Effector CD4-positive, alpha-beta T cell (primary cell): ENCODE measurements around the gene HES3. TPM values are rescaled to one million over a fixed set of nuclear protein-coding genes. Genes with fewer than 3 reads are reported as not detected.
"Not testable (repeated sequence)": the region's sequence is repeated elsewhere in the genome, so short reads cannot be mapped to it uniquely, and the experiment has no call there.

Source experiments
- DNase-seq: peaks from one replicate; pipeline ENCODE4 v3.0.0-alpha.2; 2020
- total RNA-seq: gene quantifications from one replicate; lab custom pipeline; 2026; lab: John Stamatoyannopoulos, UW

The HES3 gene
- not detected for total RNA-seq

DNA sequence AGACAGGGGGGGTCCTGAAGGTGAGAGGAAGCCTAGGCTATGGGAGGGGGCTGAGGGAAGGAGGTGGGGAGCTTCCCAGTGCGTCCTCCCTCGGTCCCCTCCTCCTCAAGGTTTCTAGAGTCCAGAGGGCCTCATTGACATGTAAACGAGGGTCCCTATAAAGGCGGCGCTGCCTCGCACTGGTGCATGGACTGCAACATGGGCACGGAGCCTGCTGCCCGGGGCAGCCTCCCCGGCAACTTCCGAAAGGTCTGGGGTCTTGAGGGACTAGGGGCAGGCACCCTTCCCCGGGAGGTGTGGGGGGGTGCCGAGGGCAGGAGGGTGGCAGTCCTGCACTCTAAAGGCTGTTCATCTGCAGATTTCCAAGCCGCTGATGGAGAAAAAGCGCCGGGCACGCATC, at the start of gene HES3:
TSS of gene HES3 (plus strand) at position 187 of the 400 bp plus-strand sequence. CDS start at position 374, 187 bp downstream.
- DNase-seq, result no peak

DNA sequence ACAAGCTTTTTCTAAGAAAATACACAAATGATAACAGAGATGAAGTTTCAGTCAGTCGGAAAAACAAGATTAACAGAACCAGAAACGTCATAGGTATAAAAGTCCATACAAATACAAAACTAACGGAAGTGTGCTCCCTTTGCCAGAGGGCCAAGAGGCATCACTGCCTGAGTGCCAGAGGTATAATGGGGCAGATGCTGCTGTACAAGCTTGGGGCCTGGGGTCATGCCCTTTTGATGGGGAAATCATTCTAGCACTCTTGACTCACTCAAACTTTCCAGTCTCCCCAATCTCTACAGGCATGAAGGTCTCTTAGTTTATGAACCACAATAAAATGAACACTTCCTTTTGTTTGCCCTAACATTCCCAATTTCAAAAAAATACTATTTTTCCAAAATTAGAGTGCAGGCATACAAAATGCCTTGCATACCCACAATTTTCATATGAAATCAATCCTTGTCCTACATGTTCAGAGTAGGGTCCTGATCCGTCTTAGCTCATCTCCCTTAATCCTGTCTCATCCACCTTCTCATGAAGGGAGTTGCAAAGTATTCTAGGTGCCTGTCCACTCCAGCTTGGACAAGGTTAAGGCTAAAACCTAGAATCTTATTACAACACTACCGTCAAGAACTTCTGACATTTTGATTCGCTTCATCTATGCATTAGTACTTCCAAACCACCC, 46.1 kb upstream of the HES3 start:
- no peak for DNase-seq

GRCh38 chr1:6198646-6199297, 45.2 kb upstream of the HES3 start:
- DNase-seq, result no peak

DNA sequence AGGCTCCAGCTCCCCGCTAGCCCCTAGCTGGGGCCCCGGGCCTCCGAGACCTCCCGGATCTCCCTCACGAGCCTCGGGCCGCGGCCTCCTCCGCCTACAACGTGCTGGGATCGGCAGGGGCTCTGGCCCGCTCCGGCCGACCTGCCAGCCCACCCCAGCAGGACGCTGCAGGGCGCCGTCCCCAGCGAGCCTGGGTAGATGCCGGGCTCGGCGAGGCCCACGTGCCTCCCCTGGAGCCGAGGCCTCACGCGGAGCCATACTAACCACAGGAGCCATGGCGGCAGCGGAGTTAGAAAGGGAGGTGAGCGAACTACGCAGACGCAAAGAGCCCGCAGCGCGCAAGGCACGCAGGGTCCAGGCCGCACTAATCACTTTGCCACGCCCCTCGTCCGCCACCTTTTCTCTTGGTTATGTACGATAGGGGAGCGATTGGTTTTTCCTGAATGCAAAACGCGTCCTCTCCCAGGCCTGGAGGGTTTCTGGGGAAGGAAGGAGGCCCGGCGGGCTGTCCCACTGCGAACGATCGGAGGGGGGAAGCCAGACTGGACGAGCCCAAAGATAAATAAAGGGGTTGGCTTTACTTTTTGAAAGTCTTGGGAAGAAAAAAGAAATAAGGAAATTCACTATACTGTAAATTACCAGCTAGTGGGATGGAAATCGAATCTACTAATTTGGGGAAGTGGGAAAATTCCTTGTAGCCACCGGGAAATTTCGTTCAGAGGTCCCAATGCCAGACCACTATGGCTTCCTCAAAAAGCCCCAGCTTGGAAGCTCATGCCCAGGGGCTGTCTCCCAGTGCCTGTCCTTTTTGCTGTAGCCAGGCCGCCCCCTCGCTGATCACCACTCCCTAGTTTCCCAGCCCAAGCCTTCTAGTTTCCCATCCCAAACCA, 44.4 kb upstream of the HES3 start, which contains the start of gene RPL22:
TSS of gene RPL22 (minus strand) at position 298 of the 890 bp plus-strand sequence. CDS start at position 276, 22 bp downstream.
- peak; percentile 93 for DNase-seq

DNA sequence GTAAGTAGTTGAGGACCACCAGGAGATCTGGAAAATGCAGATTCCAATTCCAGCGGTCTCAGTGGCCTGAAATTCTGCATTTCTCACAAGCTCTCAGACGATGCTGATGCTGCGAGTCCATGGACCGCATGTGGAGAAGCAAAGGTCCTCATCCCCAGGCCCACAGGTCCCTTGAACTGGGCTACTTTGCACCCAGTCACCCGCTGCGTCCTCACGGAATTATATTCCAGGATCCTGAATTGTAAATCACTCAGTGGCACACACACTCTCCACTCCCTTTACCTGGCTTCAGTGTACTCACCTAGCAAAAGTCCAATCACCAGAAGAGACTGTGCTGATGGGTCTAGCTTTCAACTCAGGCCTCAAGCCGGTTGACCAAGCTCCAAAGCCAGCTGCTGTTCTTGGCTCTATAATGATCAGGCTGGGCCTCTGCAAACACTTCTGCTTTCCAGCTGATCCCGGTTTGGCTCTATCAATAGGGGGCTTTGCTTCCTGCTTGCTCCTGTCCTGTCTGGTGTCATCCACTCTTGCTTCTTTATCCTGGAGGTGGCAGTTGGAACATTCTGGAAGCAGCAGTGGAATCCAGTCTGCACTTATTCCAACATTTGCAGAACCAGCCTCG, 43.7 kb upstream of the HES3 start:
- no peak for DNase-seq

- DNase-seq, result no peak
These were observed 41.7 kb upstream of the HES3 start for GRCh38 chr1:6202256-6202655.

GRCh38 chr1:6205849-6206519, 38.0 kb upstream of the HES3 start, which contains the start of gene RNF207:
Gene RNF207 (plus strand): TSS chr1:6206119. CDS start chr1:6206536, 417 bp downstream.
- DNase-seq, result peak; percentile 46

DNA sequence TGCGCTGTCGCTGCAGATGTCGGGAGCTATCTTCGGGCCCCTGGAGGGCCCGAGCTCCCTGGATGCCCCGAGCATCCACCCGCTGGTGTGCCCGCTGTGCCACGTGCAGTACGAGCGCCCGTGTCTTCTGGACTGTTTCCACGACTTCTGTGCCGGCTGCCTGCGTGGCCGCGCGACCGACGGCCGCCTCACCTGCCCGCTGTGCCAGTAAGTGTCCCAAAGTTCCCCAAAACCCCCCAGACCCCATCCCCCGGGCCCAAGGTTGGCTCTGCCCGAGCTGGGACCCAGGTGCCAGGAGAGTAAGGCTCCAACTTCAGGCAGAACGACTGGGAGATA, 37.5 kb upstream of the HES3 start:
- no peak for DNase-seq

GRCh38 chr1:6207075-6207885, 36.7 kb upstream of the HES3 start:
- DNase-seq, result no peak

- no peak for DNase-seq
These were observed 36.1 kb upstream of the HES3 start for GRCh38 chr1:6207921-6208320.

DNA sequence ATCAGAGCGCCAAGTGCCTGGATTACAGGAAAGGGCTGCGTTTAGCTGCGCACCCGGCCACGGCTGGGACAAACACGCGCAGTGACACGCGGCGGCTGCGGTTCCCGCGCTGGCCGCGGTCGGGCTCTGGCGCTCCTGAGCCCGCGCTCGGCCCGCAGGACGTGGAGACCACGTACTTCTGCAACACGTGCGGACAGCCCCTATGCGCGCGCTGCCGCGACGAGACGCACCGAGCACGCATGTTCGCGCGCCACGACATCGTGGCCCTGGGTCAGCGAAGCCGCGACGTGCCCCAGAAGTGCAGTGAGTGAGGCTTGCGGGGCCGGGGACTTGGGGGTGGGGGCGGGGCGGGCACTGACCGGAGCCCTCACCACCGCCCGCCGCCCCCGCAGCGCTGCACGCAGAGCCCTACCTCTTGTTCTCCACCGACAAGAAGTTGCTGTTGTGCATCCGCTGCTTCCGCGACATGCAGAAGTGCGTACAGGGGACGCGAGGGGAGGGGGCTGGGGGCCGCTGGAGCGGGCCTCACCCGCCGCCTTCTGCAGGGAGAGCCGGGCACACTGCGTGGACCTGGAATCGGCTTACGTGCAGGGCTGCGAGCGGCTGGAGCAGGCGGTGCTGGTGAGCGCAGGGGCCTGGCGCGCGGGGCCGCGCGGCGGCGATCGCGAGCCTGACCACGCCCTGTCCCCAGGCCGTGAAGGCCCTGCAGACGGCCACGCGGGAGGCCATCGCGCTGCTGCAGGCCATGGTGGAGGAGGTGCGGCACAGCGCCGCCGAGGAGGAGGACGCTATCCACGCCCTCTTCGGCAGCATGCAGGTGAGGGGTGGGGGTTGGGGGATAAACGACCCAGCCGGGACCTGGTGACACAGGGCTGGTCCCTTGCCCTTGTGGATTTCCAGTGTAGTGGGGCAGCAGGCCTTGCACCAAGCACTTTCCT, 35.0 kb upstream of the HES3 start:
- no peak for DNase-seq

- no peak for DNase-seq
These were observed 34.1 kb upstream of the HES3 start for GRCh38 chr1:6209661-6210580.

GRCh38 chr1:6210591-6211355, 33.2 kb upstream of the HES3 start:
- no peak for DNase-seq

- no peak for DNase-seq
These were observed 32.2 kb upstream of the HES3 start for GRCh38 chr1:6211731-6212130.

DNA sequence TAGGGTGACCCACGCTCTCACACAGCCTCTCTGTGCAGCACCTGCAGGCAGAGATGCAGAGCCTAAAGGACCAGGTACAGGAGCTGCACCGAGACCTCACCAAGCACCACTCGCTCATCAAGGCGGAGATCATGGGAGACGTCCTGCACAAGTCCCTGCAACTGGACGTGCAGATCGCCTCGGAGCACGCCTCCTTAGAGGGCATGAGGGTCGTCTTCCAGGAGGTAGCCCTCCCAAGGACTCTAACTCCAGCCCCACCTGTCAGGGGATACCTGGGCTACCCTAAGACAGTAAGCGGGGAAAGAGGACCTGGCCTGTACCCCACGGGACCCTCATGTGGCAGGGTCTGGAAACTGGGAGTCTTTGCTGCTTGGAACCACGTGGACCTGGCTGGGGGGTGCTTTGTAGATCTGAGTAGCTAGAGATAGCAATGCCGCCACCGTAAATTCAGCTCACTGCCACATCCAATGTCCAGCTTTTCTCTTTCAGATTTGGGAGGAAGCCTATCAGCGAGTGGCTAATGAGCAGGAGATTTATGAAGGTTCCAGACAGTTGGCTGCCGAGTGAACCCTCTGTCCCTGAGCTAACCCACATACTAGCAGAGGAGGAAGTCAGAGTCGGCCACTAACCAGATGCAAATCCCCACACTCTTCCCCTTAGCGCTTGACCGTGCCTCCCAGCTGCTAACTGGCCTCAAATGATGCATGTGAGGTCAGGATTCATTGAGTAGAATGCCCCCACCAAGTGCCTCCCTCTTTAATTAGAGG, 31.6 kb upstream of the HES3 start:
- no peak for DNase-seq

DNA sequence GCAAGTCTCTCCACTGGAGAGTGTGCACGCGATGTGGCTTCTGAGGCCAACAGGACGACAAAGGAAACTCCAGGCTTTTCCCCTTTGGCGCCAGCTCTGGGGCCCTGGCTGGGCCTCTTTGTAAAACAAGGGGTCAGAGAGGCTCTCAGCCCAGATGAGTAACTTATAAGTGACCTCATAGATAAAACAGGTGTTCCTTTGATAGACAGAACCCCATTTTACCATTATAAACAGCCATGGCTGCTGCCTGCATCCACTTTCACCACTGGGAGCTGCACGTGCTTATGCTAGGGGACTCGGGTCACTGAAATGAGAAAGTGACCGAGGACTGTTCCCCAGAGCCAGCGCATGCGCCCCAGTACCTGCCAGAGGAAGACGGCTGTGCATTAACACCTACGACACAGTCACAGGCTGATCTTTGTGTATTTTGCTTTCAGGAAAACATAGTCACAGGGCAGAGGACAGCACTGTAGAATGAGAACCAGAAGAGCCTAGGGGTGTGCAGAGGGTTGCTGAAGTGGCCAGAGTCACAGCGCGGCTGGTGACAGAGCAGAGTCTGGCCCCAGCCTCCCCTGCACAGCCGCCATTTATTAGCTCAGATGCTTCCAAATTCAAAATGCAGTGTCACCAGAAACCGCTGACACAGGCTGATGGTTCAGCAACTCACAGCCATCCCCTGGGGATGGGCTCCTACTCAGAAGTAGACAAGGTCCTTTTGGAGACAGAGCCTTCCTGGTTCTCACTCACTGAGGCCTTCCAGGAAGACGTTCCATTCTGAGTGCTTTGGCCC, 25.4 kb upstream of the HES3 start:
- DNase-seq, result no peak

DNA sequence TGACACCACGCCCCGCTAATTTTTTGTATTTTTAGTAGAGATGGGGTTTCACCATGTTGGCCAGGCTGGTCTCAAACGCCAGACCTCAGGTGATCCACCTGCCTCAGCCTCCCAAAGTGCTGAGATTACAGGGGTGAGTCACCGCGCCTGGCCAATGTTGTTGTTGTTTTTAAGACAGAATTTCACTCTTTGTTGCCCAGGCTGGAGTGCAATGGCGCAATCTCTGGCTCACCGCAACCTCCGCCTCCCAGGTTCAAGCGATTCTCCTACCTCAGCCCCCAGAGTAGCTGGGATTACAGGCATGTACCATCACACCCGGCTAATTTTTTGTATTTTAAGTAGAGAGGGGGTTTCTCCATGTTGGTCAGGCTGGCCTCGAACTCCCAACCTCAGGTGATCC, 24.3 kb upstream of the HES3 start:
- not testable (repeated sequence) for DNase-seq
